K562 (cell line): ENCODE measurements around the gene KCNAB1. TPM values are rescaled to one million over a fixed set of nuclear protein-coding genes. Genes with fewer than 3 reads are reported as not detected.

Experiments used
- ATAC-seq: fragments of 200-7000 bp; cut with Tn5 transposase; 3 replicates; pipeline ENCODE4 v1.9.1; 2020; ENCODE audit warnings: moderate library complexity
- BruUV-seq: library from RNA; stranded (reverse); fragments of 400-500 nt; replicated peaks from 2 replicates; lab custom pipeline; 2021; lab: Mats Ljungman, UMichigan
- CTCF ChIA-PET: fragments of 300-600 bp; formaldehyde crosslinking; extraction: SDS; loops from one replicate; lab custom pipeline; 2021; ENCODE audit warnings: low intra/inter-chr PET ratio; lab: Yijun Ruan, JAX
- POLR2A ChIA-PET: fragments of 300-600, 350-650 bp; sonication (Branson Sonifier 250); formaldehyde crosslinking; extraction: SDS; loops from one replicate; lab custom pipeline; 2021; ENCODE audit warnings: antibody characterized with exemption, inconsistent platforms; lab: Yijun Ruan, JAX
- DNase-seq, 4 experiments: peaks; one replicate each; pipeline versions ENCODE4 v3.0.0 to v3.0.0-alpha.2; 2011 to 2018; ENCODE audit warnings: low spot score in 3 of 4, mixed read lengths in 3 of 4; ENCODE audit errors: extremely low read depth in 1 of 4
- FAIRE-seq: peaks from 2 replicates; lab custom pipeline; 2011; peaks lifted over from hg19 to GRCh38; lab: Jason Lieb, UNC
- H2AFZ ChIP-seq: 2 replicates; pipeline ENCODE4 v1.6.0; 2011; ENCODE audit warnings: low read depth, low read length, control low read depth, inconsistent platforms
- H3K27ac ChIP-seq: fragments of 200-600 bp; 3 replicates; pipeline ENCODE4 v1.8.0; 2011; ENCODE audit warnings: low read depth, mild to moderate bottlenecking, control low read depth, inconsistent platforms, low read length, moderate library complexity, mixed read lengths; ENCODE audit errors: extremely low read depth
- H3K27me3 ChIP-seq, 2 experiments: fragments of 300-600 bp in 1 of 2; 2 replicates in 1 of 2; 3 replicates in 1 of 2; pipeline versions ENCODE4 v1.6.0 to v1.8.0; 2011; ENCODE audit warnings: inconsistent platforms in 2 of 2, low read length in 2 of 2, mild to moderate bottlenecking in 1 of 2, mixed read lengths in 1 of 2, moderate library complexity in 1 of 2; ENCODE audit not compliant: control insufficient read depth in 2 of 2, insufficient read depth in 2 of 2
- H3K36me3 ChIP-seq: fragments of 300-600 bp; 3 replicates; pipeline ENCODE4 v1.8.0; 2011; ENCODE audit warnings: mild to moderate bottlenecking, low read length, inconsistent platforms; ENCODE audit not compliant: control insufficient read depth, insufficient read depth
- H3K4me1 ChIP-seq, 2 experiments: fragments of 200-600 bp in 1 of 2; replicated peaks in 1 of 2; 2 replicates in 1 of 2; 3 replicates in 1 of 2; pipeline versions ENCODE4 v1.5.1 to v1.8.0; 2011; ENCODE audit warnings: inconsistent platforms in 2 of 2, low read length in 2 of 2, mild to moderate bottlenecking in 1 of 2, mixed read lengths in 1 of 2, moderate library complexity in 1 of 2; ENCODE audit not compliant: control insufficient read depth in 2 of 2, insufficient read depth in 2 of 2
- H3K4me2 ChIP-seq: 2 replicates; pipeline ENCODE4 v1.6.1; 2011; ENCODE audit warnings: low read length, control low read depth, inconsistent platforms, mixed read lengths; ENCODE audit not compliant: insufficient read depth
- H3K4me3 ChIP-seq: fragments of 200-600 bp; sonication (generic), shearing (Covaris generic); 2 replicates; pipeline ENCODE4 v1.5.1; 2016; ENCODE audit warnings: control low read depth, inconsistent platforms
- H3K79me2 ChIP-seq: fragments of 200-600 bp; 3 replicates; pipeline ENCODE4 v1.8.0; 2011; ENCODE audit warnings: low read length, inconsistent platforms; ENCODE audit not compliant: control insufficient read depth, insufficient read depth
- H3K9ac ChIP-seq, 2 experiments: 2 replicates each; pipeline versions ENCODE4 v1.6.0 to v1.6.1; 2011; ENCODE audit warnings: low read depth in 2 of 2, low read length in 2 of 2, control low read depth in 1 of 2, inconsistent platforms in 1 of 2, mild to moderate bottlenecking in 1 of 2, mixed read lengths in 1 of 2; ENCODE audit not compliant: insufficient read depth in 1 of 2
- H3K9me1 ChIP-seq: one replicate; pipeline ENCODE4 v1.6.0; 2011; ENCODE audit warnings: inconsistent platforms, mild to moderate bottlenecking, low read length, moderate library complexity; ENCODE audit not compliant: control insufficient read depth, insufficient read depth
- H3K9me3 ChIP-seq: replicated peaks from 2 replicates; pipeline ENCODE4 v1.5.1; 2011; ENCODE audit warnings: low read depth, low read length, inconsistent platforms; ENCODE audit not compliant: control insufficient read depth, insufficient read depth
- H4K20me1 ChIP-seq: replicated peaks from 2 replicates; pipeline ENCODE4 v1.6.1; 2011; ENCODE audit warnings: low read length, inconsistent platforms, mixed read lengths; ENCODE audit not compliant: control insufficient read depth, insufficient read depth
- BRCA1 ChIP-seq, 2 experiments: fragments of 450-650 bp in 1 of 2; sonication (generic) in 1 of 2; formaldehyde crosslinking in 1 of 2; IDR thresholded peaks; 2 replicates each; pipeline versions ENCODE4 v1.5.0 to v1.6.1; 2017 to 2020; ENCODE audit warnings: mild to moderate bottlenecking in 1 of 2, missing genetic modification reagents in 1 of 2
- CHD2 ChIP-seq: IDR thresholded peaks from 2 replicates; pipeline ENCODE4 v1.6.1; 2011; ENCODE audit warnings: low read depth, low read length
- EP300 ChIP-seq: IDR thresholded peaks from 2 replicates; pipeline ENCODE4 v1.6.1; 2012; ENCODE audit warnings: low read length, improper control_type of control experiment
- GTF2B ChIP-seq: IDR thresholded peaks from 2 replicates; pipeline ENCODE4 v1.6.1; 2011; ENCODE audit not compliant: insufficient read length; ENCODE audit errors: extremely low read depth
- MCM5 ChIP-seq: fragments of 450-650 bp; IDR thresholded peaks from 2 replicates; pipeline ENCODE4 v1.6.1; 2016; ENCODE audit warnings: low read depth
- MYC ChIP-seq, 2 experiments: fragments of 250-450 bp in 1 of 2; sonication (Bioruptor Pico) in 1 of 2; IDR thresholded peaks; 2 replicates each; pipeline versions ENCODE4 v1.5.1 to v1.6.1; 2012 to 2021; ENCODE audit warnings: low read depth in 2 of 2, borderline replicate concordance in 1 of 2, improper control_type of control experiment in 1 of 2, low read length in 1 of 2, mild to moderate bottlenecking in 1 of 2, moderate library complexity in 1 of 2
- NFXL1 ChIP-seq: fragments of 450-650 bp; formaldehyde crosslinking; IDR thresholded peaks from 2 replicates; pipeline ENCODE4 v1.4.0; 2021; ENCODE audit warnings: mild to moderate bottlenecking
- NUFIP1 ChIP-seq: fragments of 450-650 bp; IDR thresholded peaks from 2 replicates; pipeline ENCODE4 v1.6.1; 2018; ENCODE audit not compliant: partially characterized antibody
- PHF20 ChIP-seq: fragments of 450-650 bp; IDR thresholded peaks from 2 replicates; pipeline ENCODE4 v1.6.1; 2018; ENCODE audit not compliant: partially characterized antibody
- POLR2AphosphoS5 ChIP-seq: IDR thresholded peaks from 2 replicates; pipeline ENCODE4 v1.6.1; 2011; ENCODE audit warnings: mild to moderate bottlenecking, low read depth, low read length, moderate library complexity; ENCODE audit not compliant: control insufficient read depth, insufficient read depth
- POLR2B ChIP-seq: fragments of 450-650 bp; IDR thresholded peaks from 2 replicates; pipeline ENCODE4 v1.6.1; 2018; ENCODE audit warnings: low read depth; ENCODE audit not compliant: partially characterized antibody
- SMARCB1 ChIP-seq: IDR thresholded peaks from 2 replicates; pipeline ENCODE4 v1.6.1; 2011; ENCODE audit warnings: improper control_type of control experiment, low read depth; ENCODE audit not compliant: insufficient read length
- SNIP1 ChIP-seq: fragments of 450-650 bp; IDR thresholded peaks from 2 replicates; pipeline ENCODE4 v1.7.1; 2017; ENCODE audit warnings: low read depth, mild to moderate bottlenecking
- SRF ChIP-seq, 2 experiments: fragments of 250-450, 450-650 bp in 1 of 2; sonication (Bioruptor Pico) in 1 of 2; sonication (generic) in 1 of 2; formaldehyde crosslinking; IDR thresholded peaks; 2 replicates each; pipeline versions ENCODE4 v1.5.0 to v1.5.1; 2020 to 2022; ENCODE audit warnings: mild to moderate bottlenecking in 1 of 2, missing genetic modification reagents in 1 of 2
- ZKSCAN1 ChIP-seq: fragments of 150-350 bp; IDR thresholded peaks from 2 replicates; pipeline ENCODE4 v1.6.1; 2016; ENCODE audit warnings: low read depth, low read length
- ZNF174 ChIP-seq: fragments of 250-450 bp; sonication (Bioruptor Pico); IDR thresholded peaks from 2 replicates; pipeline ENCODE4 v1.4.0; 2020; ENCODE audit warnings: mild to moderate bottlenecking
- ZNF316 ChIP-seq: fragments of 450-650 bp; IDR thresholded peaks from 2 replicates; pipeline ENCODE4 v1.6.1; 2016
- ZNF79 ChIP-seq: fragments of 250-450 bp; sonication (Bioruptor Pico); IDR thresholded peaks from 2 replicates; pipeline ENCODE4 v1.4.0; 2020; ENCODE audit warnings: low read depth, mild to moderate bottlenecking, moderate library complexity
- WGBS: fragments of 100-300 bp; shearing (Covaris generic); methylation state at CpG from one replicate; pipeline ENCODE4 v1.1.6; 2016; ENCODE audit warnings: low coverage, mixed read lengths; ENCODE audit not compliant: insufficient coverage; ENCODE audit errors: missing lambda C conversion rate; 5-methylcytosine and 5-hydroxymethylcytosine counted together
- in situ Hi-C: fragments of 300-500 bp; cut with MboI; formaldehyde crosslinking; loops from 4 replicates; pipeline ENCODE4 v1.15.0; 2018; ENCODE audit warnings: inconsistent platforms, mixed read lengths
- intact Hi-C: fragments of 100-400 bp; cut with micrococcal nuclease; formaldehyde crosslinking; loops from 2 replicates; pipeline ENCODE4 v1.14.2; 2022
- polyA plus RNA-seq, 8 experiments: library from polyadenylated mRNA; depleted of rRNA in 4 of 8; stranded (reverse) in 5 of 8; unstranded in 3 of 8; fragments of >200 nt; fragmentation: Nextera tagmentation in 2 of 8; fragmentation: Illumina TruSeq in 1 of 8; extraction: Ambion mirVana in 2 of 8; extraction: Trizol in 1 of 8; gene quantifications; 2 replicates each; pipeline versions ENCODE4 v1.2.1 to v1.2.3, GENCODE V29; 2011 to 2014; ENCODE audit warnings: inconsistent platforms in 1 of 8, missing spikeins in 1 of 8
- total RNA-seq, 7 experiments: library from RNA; depleted of rRNA in 6 of 7; stranded (reverse); fragments of >200 nt in 6 of 7; fragmentation: Illumina TruSeq in 2 of 7; extraction: Trizol in 2 of 7; gene quantifications; 2 replicates each; pipeline versions ENCODE4 v1.2.1 to v1.2.3, GENCODE V29; 2011 to 2021; ENCODE audit warnings: low replicate concordance in 1 of 7
- TF ChIP-seq, protein P1 (sequence below): fragments of 250-450 bp; sonication (Bioruptor Pico); IDR thresholded peaks from 2 replicates; pipeline ENCODE4 v1.8.0; 2022; ENCODE audit warnings: inconsistent platforms, mild to moderate bottlenecking, moderate library complexity, borderline replicate concordance
- TF ChIP-seq, protein P2 (sequence below): fragments of 450-650 bp; formaldehyde crosslinking; IDR thresholded peaks from 2 replicates; pipeline ENCODE4 v1.4.0; 2022; ENCODE audit warnings: missing genetic modification characterization

The KCNAB1 gene
- total and polyA plus RNA-seq, 9 of the 15 experiments (the other 6 are each of a cell fraction or from before 2014, with no cell fraction given), result 0.14 to 1.2 (median 0.51) TPM

GRCh38 chr3:156351783-156352182 lies 231.4 kb downstream of the KCNAB1 start (continued):
- TF ChIP-seq GTF2B, result no peak
- no peak for TF ChIP-seq SMARCB1

- Histone ChIP-seq H3K27ac (no peak overlapping the region), H4K20me1 (no peaks in the 10 kb centered on the region), H3K27me3 (peaks cover 0 to 19% of the 10 kb centered on the region in 2 experiments; a peak in 2 of 5 replicates), H3K4me2 (no peak overlapping the region), H2AFZ (no peak overlapping the region), H3K79me2 (no peaks in the 10 kb centered on the region), H3K9ac (no peak overlapping the region), H3K36me3 (no peaks in the 10 kb centered on the region), H3K9me3 (no peaks in the 10 kb centered on the region), H3K4me3 (no peak overlapping the region), H3K4me1 (no peaks in the 10 kb centered on the region), H3K9me1 (no peaks in the 10 kb centered on the region)
- WGBS, result 0% methylated on average over 2 of the region's 2 CpGs
- in situ Hi-C loops (no loop called here), intact Hi-C loops (no loop called here)
- BruUV-seq, result no TSS peak
- CTCF ChIA-PET, result no interaction called here
- no peak for FAIRE-seq
- POLR2A ChIA-PET, result no interaction called here
- DNase-seq, result no peak
- TF ChIP-seq BRCA1 (IDR thresholded peaks at IDR 0.05), result no peak
- no peak for TF ChIP-seq BRCA1 (CRISPR knock-in tag; IDR thresholded peaks at IDR 0.05)
- TF ChIP-seq NFXL1 (CRISPR knock-in tag), result no peak
- no peak for TF ChIP-seq ZKSCAN1
- TF ChIP-seq POLR2B, result no peak
- no peak for TF ChIP-seq ZNF174 (CRISPR knock-in tag)
- TF ChIP-seq MCM5, result no peak
- TF ChIP-seq SRF (CRISPR knock-in tag; IDR thresholded peaks at IDR 0.05), result no peak
- no peak for TF ChIP-seq CHD2
- no peak for TF ChIP-seq NUFIP1
- TF ChIP-seq SNIP1, result no peak
- TF ChIP-seq ZNF79 (CRISPR knock-in tag), result no peak
- TF ChIP-seq MYC (IDR thresholded peaks at IDR 0.05; ENCODE audit: low read depth, low read length), result no peak
- TF ChIP-seq MYC (CRISPR knock-in tag; IDR thresholded peaks at IDR 0.05; ENCODE audit: borderline replicate concordance, low read depth), result no peak
- no peak for TF ChIP-seq PHF20
- no peak for TF ChIP-seq POLR2AphosphoS5
- TF ChIP-seq, protein P1, sequence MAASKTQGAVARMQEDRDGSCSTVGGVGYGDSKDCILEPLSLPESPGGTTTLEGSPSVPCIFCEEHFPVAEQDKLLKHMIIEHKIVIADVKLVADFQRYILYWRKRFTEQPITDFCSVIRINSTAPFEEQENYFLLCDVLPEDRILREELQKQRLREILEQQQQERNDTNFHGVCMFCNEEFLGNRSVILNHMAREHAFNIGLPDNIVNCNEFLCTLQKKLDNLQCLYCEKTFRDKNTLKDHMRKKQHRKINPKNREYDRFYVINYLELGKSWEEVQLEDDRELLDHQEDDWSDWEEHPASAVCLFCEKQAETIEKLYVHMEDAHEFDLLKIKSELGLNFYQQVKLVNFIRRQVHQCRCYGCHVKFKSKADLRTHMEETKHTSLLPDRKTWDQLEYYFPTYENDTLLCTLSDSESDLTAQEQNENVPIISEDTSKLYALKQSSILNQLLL (CRISPR knock-in tag), result no peak
- no peak for TF ChIP-seq EP300
- TF ChIP-seq, protein P2, sequence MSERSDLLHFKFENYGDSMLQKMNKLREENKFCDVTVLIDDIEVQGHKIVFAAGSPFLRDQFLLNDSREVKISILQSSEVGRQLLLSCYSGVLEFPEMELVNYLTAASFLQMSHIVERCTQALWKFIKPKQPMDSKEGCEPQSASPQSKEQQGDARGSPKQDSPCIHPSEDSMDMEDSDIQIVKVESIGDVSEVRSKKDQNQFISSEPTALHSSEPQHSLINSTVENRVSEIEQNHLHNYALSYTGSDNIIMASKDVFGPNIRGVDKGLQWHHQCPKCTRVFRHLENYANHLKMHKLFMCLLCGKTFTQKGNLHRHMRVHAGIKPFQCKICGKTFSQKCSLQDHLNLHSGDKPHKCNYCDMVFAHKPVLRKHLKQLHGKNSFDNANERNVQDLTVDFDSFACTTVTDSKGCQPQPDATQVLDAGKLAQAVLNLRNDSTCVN (CRISPR knock-in tag), result no peak
- TF ChIP-seq ZNF316, result no peak
- TF ChIP-seq, all 486 proteins: peak for 0
- ATAC-seq, result no peak
These were observed 232.3 kb downstream of the KCNAB1 start for GRCh38 chr3:156352728-156353127.
